ENCODE data around the gene NT5DC2.

The NT5DC2 gene

GRCh38 chr3:52511509-52511908 is 22.1 kb downstream of the NT5DC2 start:
- DNase-seq (ENCODE audit: low read depth, low spot score), result no peak

GRCh38 chr3:52509753-52510328 is 23.8 kb downstream of the NT5DC2 start:
- DNase-seq (ENCODE audit: low read depth, low spot score), result no peak

- DNase-seq (ENCODE audit: low read depth, low spot score), result peak; percentile 91
Observed at GRCh38 chr3:52507359-52507758, 26.3 kb downstream of the NT5DC2 start.

GRCh38 chr3:52506266-52506966 is 27.2 kb downstream of the NT5DC2 start:
- DNase-seq (ENCODE audit: low read depth, low spot score), result no peak

- no peak for DNase-seq (ENCODE audit: low read depth, low spot score)
Observed at GRCh38 chr3:52504977-52505376, 28.7 kb downstream of the NT5DC2 start.

- no peak for DNase-seq (ENCODE audit: low read depth, low spot score)
Observed at GRCh38 chr3:52503788-52504424, 29.8 kb downstream of the NT5DC2 start.

GRCh38 chr3:52502808-52503350 is 30.8 kb downstream of the NT5DC2 start:
- DNase-seq (ENCODE audit: low read depth, low spot score), result no peak

- no peak for DNase-seq (ENCODE audit: low read depth, low spot score)
Observed at GRCh38 chr3:52502001-52502400, 31.7 kb downstream of the NT5DC2 start.

GRCh38 chr3:52501046-52501445 is 32.6 kb downstream of the NT5DC2 start:
- DNase-seq (ENCODE audit: low read depth, low spot score), result no peak

GRCh38 chr3:52498137-52499054 is 35.3 kb downstream of the NT5DC2 start:
- peak; percentile 69 for DNase-seq (ENCODE audit: low read depth, low spot score)

- DNase-seq (ENCODE audit: low read depth, low spot score), result peak; percentile 61
Observed at GRCh38 chr3:52495777-52496602, 37.7 kb downstream of the NT5DC2 start.

- no peak for DNase-seq (ENCODE audit: low read depth, low spot score)
Observed at GRCh38 chr3:52494886-52495495, 38.7 kb downstream of the NT5DC2 start, which contains the start of gene STAB1. Gene STAB1, plus strand, starts transcription at chr3:52495338. Its CDS starts 76 bp downstream, at chr3:52495414.

GRCh38 chr3:52494445-52494844 is 39.2 kb downstream of the NT5DC2 start:
- DNase-seq (ENCODE audit: low read depth, low spot score), result no peak

GRCh38 chr3:52493232-52494017 is 40.2 kb downstream of the NT5DC2 start:
- no peak for DNase-seq (ENCODE audit: low read depth, low spot score)

- DNase-seq (ENCODE audit: low read depth, low spot score), result no peak
Observed at GRCh38 chr3:52492059-52492458, 41.6 kb downstream of the NT5DC2 start.

- no peak for DNase-seq (ENCODE audit: low read depth, low spot score)
Observed at GRCh38 chr3:52490939-52491526, 42.6 kb downstream of the NT5DC2 start.

- no peak for DNase-seq (ENCODE audit: low read depth, low spot score)
Observed at GRCh38 chr3:52490035-52490938, 43.4 kb downstream of the NT5DC2 start.

- no peak for DNase-seq (ENCODE audit: low read depth, low spot score)
Observed at GRCh38 chr3:52489453-52489852, 44.2 kb downstream of the NT5DC2 start.
